ENCODE data around the gene GGPS1.

DNA sequence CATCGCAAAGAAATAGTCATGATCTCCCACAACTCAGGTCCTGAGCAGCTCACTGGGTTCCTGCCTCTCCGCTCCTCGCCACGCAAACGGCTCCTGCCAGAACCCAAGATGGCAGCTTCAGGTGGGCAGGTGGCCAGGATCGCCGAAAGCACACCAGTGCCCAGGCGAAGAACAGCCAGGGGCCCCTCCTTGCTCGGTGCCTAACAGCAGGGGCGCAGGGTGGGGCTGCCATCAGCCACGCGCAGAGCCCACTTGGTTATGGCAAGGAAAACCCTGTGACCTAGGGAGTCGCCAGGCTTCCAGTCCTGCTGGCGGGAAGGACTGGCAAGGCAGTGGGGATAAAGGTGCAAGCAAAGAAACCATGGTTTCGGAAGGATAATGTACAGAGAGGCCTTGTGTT is 47.9 kb upstream of the GGPS1 start:
- TF ChIP-seq, protein P1, sequence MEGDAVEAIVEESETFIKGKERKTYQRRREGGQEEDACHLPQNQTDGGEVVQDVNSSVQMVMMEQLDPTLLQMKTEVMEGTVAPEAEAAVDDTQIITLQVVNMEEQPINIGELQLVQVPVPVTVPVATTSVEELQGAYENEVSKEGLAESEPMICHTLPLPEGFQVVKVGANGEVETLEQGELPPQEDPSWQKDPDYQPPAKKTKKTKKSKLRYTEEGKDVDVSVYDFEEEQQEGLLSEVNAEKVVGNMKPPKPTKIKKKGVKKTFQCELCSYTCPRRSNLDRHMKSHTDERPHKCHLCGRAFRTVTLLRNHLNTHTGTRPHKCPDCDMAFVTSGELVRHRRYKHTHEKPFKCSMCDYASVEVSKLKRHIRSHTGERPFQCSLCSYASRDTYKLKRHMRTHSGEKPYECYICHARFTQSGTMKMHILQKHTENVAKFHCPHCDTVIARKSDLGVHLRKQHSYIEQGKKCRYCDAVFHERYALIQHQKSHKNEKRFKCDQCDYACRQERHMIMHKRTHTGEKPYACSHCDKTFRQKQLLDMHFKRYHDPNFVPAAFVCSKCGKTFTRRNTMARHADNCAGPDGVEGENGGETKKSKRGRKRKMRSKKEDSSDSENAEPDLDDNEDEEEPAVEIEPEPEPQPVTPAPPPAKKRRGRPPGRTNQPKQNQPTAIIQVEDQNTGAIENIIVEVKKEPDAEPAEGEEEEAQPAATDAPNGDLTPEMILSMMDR (IDR thresholded peaks at IDR 0.05): no peak
- no peak for TF ChIP-seq POLR2A (IDR thresholded peaks at IDR 0.05)

Measured in lower leg skin (tissue), 3 donors.